Stimulated activated memory B cell treated with anti-CD40 and anti-IgM and Interleukin-4, amounts not matched to agents 10 μg/mL and 1 μg/mL and 100 μg/mL, for 72 hours (primary cell): ENCODE results near the gene CKS2.
"Not testable (repeated sequence)": the region's sequence is repeated elsewhere in the genome, so short reads cannot be mapped to it uniquely, and the experiment has no call there.

Experiments used
- ATAC-seq: fragments of 150-1000 bp; cut with Tn5 transposase; 2 replicates; pipeline ENCODE4 v1.10.0; 2021
- H3K27ac Mint-ChIP-seq: one replicate; pipeline ENCODE4 v1.8.0; 2022; ENCODE audit warnings: mild to moderate bottlenecking, mixed read lengths
- H3K27me3 Mint-ChIP-seq: one replicate; pipeline ENCODE4 v1.8.0; 2022; ENCODE audit warnings: mixed read lengths
- H3K36me3 Mint-ChIP-seq: one replicate; pipeline ENCODE4 v1.8.0; 2022; ENCODE audit warnings: mixed read lengths
- H3K4me1 Mint-ChIP-seq: one replicate; pipeline ENCODE4 v1.8.0; 2022; ENCODE audit warnings: mixed read lengths
- H3K4me3 Mint-ChIP-seq: one replicate; pipeline ENCODE4 v1.8.0; 2022; ENCODE audit warnings: mild to moderate bottlenecking, moderate library complexity, mixed read lengths
- H3K9me3 Mint-ChIP-seq: one replicate; pipeline ENCODE4 v1.8.0; 2022; ENCODE audit warnings: mixed read lengths

Gene CKS2

DNA sequence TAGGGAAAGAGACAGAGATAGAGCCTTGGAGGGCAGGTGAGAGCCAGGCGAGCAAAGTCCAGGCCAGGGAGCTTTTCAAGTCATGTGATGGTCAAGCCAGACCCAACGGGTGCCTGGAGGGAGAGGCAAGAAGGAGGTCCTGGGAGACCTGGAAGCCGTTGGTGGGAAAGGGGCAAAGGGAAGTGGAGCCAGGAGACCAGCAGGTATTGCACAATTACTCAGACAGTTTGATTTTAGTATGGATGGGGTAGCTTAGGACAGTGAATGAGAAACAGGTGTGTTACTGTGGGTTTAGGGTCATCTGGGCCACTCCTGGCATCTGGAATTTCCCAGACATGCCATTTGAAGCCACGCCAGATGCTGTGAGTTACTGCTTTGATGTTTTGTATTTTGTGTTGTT is 12.4 kb downstream of the CKS2 start:
- H3K4me3 Mint-ChIP-seq = no peak overlapping the region
- H3K36me3 Mint-ChIP-seq = peaks cover 13% of the 10 kb centered on the region
- H3K27ac Mint-ChIP-seq = peak overlapping the region; percentile 21
- no peak for ATAC-seq
- H3K4me1 Mint-ChIP-seq = peaks cover 33% of the 10 kb centered on the region
- H3K9me3 Mint-ChIP-seq = no peaks in the 10 kb centered on the region
- no peaks in the 10 kb centered on the region for H3K27me3 Mint-ChIP-seq

DNA sequence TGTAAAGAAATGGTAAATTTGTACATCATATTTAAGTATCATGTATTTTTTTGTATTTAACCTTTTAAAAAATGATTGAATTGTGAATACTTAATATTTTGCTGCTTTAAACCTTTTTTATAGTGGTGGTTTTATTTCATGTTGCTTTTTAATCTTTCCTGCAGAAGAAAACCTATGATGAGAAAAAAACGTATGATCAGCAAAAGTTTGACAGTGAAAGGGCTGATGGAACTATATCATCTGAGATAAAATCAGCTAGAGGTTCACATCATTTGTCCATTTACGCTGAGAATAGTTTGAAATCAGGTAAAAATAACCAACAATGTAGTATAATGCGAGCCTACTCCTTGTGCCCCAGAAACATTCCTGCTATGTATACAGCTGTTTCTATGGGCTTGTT is 14.7 kb downstream of the CKS2 start:
- no peak for ATAC-seq
- Mint-ChIP-seq H3K4me3 (no peak overlapping the region), H3K36me3 (peaks cover 32% of the 10 kb centered on the region), H3K4me1 (peaks cover 20% of the 10 kb centered on the region), H3K27ac (no peak overlapping the region), H3K27me3 (no peaks in the 10 kb centered on the region), H3K9me3 (no peaks in the 10 kb centered on the region)

DNA sequence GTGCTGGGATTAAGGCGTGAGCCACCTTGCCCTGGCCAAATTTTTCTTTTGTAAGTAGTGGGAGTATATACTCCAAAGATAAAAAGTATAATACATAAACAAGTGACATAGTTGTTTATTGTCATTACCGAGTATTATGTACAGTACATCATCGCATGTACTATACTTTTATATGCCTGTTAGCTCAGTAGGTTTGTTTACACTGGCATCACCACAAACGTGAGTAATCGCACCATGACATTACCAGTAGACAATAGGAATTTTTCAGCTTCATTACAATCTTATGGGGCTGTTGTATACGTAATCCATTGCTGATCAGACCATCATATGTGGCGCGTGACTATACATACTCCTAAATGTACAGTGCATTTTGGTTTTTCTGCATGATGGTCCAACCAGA is 17.1 kb downstream of the CKS2 start:
- Mint-ChIP-seq H3K36me3 (peaks cover 34% of the 10 kb centered on the region), H3K27ac (no peak overlapping the region), H3K27me3 (no peaks in the 10 kb centered on the region)

DNA sequence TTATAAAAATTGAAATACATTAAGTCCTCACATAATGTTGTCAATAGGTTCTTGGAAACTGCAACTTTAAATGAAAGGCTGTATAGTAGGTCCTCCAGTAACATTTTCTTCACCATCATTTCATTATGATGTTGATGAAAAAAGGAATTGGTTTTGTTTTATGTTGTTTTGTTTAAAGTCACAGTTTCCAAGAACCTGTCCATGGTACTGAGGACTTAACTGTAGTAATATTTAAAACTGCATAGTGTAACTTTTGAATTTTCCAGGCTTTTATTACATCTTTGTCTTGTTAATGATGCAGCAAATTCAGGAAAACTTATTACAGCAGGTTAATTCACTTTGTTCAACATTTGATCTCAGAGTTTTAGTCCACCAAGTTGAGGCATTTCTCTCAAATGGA is 18.9 kb downstream of the CKS2 start:
- Mint-ChIP-seq H3K4me1 (no peaks in the 10 kb centered on the region), H3K27me3 (no peaks in the 10 kb centered on the region), H3K4me3 (no peak overlapping the region), H3K36me3 (peaks cover 45% of the 10 kb centered on the region), H3K9me3 (no peaks in the 10 kb centered on the region), H3K27ac (no peak overlapping the region)
- ATAC-seq = no peak

More for the DNA sequence above, 17.1 kb downstream of the CKS2 start:
- no peak for ATAC-seq
- Mint-ChIP-seq H3K9me3 (no peaks in the 10 kb centered on the region), H3K4me1 (peaks cover 12% of the 10 kb centered on the region), H3K4me3 (no peak overlapping the region)

DNA sequence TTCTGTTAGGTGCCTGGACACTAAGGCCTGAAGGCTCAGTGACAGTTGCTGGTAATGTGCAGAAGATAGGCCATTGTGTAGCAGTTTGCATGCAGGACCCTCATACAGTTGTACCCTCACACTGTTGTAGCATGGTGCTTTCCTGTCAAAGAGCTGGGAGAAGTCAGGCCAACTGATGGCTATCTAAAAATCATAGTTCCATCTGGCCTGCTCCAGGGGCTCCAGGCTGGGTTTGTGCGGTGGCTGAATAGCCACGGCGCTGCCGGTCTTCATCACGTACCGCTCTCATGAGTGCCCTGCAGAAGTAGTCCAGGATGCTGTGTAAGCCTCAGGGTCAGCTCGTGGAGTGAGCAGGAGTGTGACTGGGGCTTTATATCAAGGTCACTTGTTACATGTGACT is 19.5 kb downstream of the CKS2 start:
- no peaks in the 10 kb centered on the region for H3K4me1 Mint-ChIP-seq
- H3K27me3 Mint-ChIP-seq = no peaks in the 10 kb centered on the region
- no peaks in the 10 kb centered on the region for H3K9me3 Mint-ChIP-seq
- H3K36me3 Mint-ChIP-seq = peaks cover 48% of the 10 kb centered on the region
- no peak overlapping the region for H3K4me3 Mint-ChIP-seq
- H3K27ac Mint-ChIP-seq = no peak overlapping the region
- no peak for ATAC-seq

DNA sequence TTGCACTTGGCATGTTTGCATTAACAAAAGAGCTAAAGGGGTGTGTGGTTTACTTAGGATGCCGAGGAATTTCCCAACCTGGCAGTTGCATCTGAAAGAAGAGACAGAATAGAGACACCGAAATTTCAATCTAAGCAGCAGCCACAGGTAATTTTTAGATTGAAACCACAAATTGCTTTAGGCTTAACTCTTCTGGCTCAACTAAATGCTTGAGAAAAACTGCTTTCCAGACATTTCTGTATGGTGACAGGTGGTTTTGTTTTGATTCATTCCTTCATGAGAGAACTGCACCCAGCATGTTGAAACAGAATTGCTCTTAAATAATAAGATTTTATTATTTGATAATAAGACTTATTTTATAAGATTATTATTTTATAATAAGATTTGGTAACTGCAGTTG is 28.8 kb downstream of the CKS2 start:
- no peak for ATAC-seq
- H3K27ac Mint-ChIP-seq = no peak overlapping the region

DNA sequence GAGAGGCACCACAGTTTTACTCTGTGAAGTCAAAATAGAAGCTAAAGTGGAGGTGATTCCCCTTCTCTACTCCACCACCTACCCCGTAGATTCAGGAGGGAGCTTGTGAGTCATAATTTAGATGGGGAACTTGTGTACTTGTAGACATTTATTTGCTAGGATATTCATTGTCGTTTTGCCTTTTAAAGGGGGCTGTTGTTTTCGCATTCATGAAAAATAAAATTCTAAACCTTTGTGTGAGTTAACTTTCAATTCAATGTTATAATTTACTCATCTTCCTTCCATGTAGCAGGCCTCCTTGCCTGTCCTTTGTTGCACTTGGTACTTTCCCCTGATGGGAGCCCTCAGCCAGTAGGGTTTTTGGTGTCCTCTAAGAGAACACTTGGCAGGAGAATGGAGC is 29.3 kb downstream of the CKS2 start:
- ATAC-seq = peak; percentile 50
- Mint-ChIP-seq H3K4me3 (no peak overlapping the region), H3K4me1 (peaks cover 7% of the 10 kb centered on the region), H3K9me3 (no peaks in the 10 kb centered on the region), H3K27ac (peak overlapping the region; percentile 21), H3K27me3 (no peaks in the 10 kb centered on the region), H3K36me3 (peaks cover 82% of the 10 kb centered on the region)

More for the DNA sequence above, 28.8 kb downstream of the CKS2 start:
- H3K9me3 Mint-ChIP-seq = no peaks in the 10 kb centered on the region
- H3K27me3 Mint-ChIP-seq = no peaks in the 10 kb centered on the region
- no peak overlapping the region for H3K4me3 Mint-ChIP-seq
- H3K4me1 Mint-ChIP-seq = peaks cover 7% of the 10 kb centered on the region
- H3K36me3 Mint-ChIP-seq = peaks cover 78% of the 10 kb centered on the region

DNA sequence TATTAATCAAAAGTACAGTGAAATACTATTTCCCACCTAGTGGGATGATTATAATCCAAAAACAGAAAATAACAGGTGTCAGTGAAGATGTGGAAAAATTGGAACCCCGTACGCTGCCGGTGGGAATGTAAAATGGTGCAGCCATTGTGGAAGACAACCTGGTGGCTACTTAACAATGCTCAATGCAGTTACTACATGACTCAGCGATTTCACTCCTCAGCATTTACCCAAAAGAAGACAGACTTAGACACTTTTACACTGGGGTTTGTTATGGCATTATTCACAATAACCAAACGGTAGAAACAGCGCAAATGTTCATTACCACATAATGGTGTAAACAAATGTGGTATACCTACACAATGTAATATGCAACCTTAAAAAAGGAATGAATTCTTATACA is 31.2 kb downstream of the CKS2 start:
- Mint-ChIP-seq H3K4me1 (peaks cover 7% of the 10 kb centered on the region), H3K9me3 (no peaks in the 10 kb centered on the region), H3K36me3 (peaks cover 88% of the 10 kb centered on the region), H3K27me3 (no peaks in the 10 kb centered on the region), H3K4me3 (no peak overlapping the region), H3K27ac (no peak overlapping the region)
- ATAC-seq = no peak

DNA sequence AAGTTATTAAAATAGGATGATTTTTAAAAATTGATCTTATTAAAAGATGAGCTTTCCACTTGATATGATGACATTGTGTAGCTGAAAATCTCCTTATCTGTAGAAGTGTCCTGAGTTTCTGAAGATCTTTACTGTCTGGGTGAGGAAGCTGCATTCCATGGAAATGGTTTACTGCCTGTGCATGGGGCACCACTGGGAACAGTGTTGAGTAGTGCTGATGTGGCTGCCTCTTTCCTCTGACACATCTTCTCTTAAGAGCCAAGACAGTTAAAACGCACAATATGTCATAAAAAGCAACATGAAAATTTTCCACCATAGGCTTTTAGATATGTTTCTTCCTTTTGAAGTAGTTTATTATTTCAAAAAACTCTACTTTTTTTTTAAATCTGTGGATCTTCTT is 32.0 kb downstream of the CKS2 start:
- H3K4me1 Mint-ChIP-seq = peaks cover 7% of the 10 kb centered on the region
- no peak overlapping the region for H3K4me3 Mint-ChIP-seq
- H3K27me3 Mint-ChIP-seq = no peaks in the 10 kb centered on the region
- peaks cover 88% of the 10 kb centered on the region for H3K36me3 Mint-ChIP-seq
- no peaks in the 10 kb centered on the region for H3K9me3 Mint-ChIP-seq
- no peak for ATAC-seq
- H3K27ac Mint-ChIP-seq = no peak overlapping the region

DNA sequence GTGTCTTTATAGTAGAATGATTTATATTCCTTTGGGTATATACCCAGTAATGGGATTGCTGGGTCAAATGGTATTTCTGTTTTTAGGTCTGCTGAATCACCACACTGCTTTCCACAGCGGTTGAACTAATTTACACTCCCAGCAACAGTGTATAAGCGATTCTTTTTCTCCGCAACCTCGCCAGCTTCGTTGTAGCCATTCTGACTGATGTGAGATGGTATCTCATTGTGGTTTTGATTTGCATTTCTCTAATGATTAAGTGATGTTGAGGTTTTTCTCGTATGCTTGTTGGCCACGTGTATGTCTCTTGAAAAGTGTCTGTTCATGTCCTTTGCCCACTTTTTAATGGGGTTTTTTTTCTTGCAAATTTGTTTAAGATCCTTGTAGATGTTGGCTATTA is 32.8 kb downstream of the CKS2 start:
- not testable (repeated sequence) for H3K27me3 Mint-ChIP-seq, H3K9me3 Mint-ChIP-seq, H3K4me1 Mint-ChIP-seq, H3K4me3 Mint-ChIP-seq, ATAC-seq, H3K27ac Mint-ChIP-seq
- peaks cover 90% of the 10 kb centered on the region for H3K36me3 Mint-ChIP-seq

DNA sequence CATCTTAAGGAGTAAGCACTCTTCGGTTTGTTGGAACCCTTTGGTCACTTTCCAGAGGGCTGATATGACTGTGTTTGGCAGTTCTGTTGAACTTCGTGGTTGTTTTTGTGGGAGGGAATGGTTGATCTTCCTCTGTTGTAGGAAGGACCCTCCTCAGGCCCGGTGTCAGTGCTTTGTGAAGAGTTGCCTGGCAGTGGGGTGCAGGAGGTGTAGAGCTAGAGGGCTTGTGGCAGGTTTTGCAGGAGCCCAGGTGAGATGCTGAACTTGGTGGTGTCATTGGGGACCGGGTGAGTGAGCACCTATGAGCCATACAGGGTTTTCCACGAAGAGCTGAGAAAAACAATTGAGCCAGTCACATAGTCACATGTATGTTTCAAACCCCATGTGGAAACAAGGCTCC is 34.5 kb downstream of the CKS2 start:
- Mint-ChIP-seq H3K4me3 (no peak overlapping the region), H3K4me1 (peaks cover 3% of the 10 kb centered on the region), H3K27ac (no peak overlapping the region), H3K36me3 (peaks cover 98% of the 10 kb centered on the region), H3K9me3 (no peaks in the 10 kb centered on the region), H3K27me3 (no peaks in the 10 kb centered on the region)
- no peak for ATAC-seq

DNA sequence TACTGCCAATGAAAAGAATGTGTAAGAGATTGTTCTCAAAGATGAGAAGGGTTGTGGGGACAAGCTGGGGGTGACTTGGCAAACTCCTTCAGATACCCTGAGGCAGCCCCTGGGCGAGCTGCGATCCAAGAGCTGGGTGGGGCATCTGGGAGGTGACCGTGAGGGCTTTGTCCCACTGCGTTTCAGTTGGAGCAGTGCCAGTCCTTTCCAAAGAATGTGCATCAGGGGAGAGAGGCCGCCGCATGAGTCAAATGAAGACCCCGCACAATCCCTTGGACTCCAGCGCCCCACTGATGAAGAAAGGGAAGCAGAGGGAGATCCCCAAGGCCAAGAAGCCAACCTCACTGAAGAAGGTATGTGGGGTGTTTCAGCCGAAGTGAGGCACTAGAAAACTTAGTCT is 35.7 kb downstream of the CKS2 start:
- H3K4me3 Mint-ChIP-seq = no peak overlapping the region
- H3K27me3 Mint-ChIP-seq = no peaks in the 10 kb centered on the region
- peaks cover 98% of the 10 kb centered on the region for H3K36me3 Mint-ChIP-seq
- ATAC-seq = no peak
- no peaks in the 10 kb centered on the region for H3K9me3 Mint-ChIP-seq
- no peak overlapping the region for H3K27ac Mint-ChIP-seq
- peaks cover 5% of the 10 kb centered on the region for H3K4me1 Mint-ChIP-seq

DNA sequence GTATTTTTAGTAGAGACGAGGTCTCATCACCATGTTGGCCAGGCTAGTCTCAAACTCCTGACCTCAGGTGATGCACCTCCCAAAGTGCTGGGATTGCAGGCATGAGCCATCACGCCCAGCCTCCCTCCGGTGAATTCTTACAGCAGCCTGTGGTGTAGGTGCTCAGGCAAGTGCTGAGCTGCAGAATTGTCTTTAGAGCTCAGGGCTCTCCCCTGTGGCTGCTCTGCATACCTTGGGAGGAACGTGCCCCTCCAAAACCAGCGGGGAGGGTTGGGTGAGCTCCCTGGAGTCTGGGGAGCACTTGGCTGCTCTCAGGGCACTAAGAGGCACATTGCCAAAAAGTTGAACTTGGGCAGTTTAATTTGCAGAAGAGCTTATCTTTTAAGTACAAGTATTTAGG is 36.7 kb downstream of the CKS2 start:
- ATAC-seq = no peak
- H3K27ac Mint-ChIP-seq = no peak overlapping the region
- H3K4me1 Mint-ChIP-seq = peaks cover 10% of the 10 kb centered on the region
- no peak overlapping the region for H3K4me3 Mint-ChIP-seq
- H3K27me3 Mint-ChIP-seq = no peaks in the 10 kb centered on the region
- peaks cover 95% of the 10 kb centered on the region for H3K36me3 Mint-ChIP-seq
- H3K9me3 Mint-ChIP-seq = no peaks in the 10 kb centered on the region

DNA sequence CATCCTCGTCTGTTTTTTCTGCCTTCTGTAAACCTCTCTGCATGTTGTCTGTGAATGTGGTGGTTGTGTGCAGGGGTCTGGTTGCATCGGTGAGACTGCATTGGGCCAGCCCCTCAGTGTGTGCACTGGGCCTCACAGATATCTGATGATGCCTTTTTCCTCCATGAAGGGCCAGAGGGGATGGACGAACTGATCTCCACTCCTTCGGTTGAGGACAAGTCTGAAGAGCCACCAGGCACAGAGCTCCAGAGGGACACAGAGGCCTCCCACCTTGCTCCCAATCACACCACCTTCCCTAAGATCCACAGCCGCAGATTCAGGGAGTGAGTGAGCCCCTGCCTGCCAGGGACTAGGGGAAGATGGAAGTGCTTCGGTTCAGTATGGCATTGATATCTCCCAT is 38.6 kb downstream of the CKS2 start:
- Mint-ChIP-seq H3K4me1 (peaks cover 10% of the 10 kb centered on the region), H3K4me3 (no peak overlapping the region), H3K27me3 (no peaks in the 10 kb centered on the region), H3K36me3 (peaks cover 88% of the 10 kb centered on the region), H3K27ac (no peak overlapping the region), H3K9me3 (no peaks in the 10 kb centered on the region)
- ATAC-seq = no peak

DNA sequence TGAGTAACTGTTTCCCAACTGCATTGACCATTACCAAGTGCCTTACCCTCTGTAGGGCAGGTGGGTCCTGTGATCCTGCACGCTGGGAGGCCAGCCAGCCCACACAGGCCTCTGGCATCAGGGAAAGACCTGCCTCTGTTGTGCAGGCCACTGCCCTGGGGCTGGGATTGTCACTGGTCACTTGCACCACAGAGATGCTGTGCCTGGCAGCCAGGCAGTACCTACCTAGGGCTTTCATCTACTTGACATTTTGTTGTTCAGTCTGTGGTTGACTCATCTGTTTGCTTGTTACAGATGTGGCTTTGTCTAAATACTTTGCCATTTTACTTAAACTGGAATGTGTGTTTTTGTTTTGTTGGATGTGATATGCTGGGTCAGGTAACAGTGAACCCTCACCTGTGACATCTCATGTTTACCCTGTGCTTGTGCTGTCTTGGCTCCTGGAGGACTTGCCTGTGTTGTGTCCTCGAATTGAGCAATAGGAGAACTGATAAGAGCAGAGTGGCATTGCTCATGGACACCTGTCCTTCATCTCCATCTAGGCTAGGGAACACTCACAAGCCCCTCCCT is 40.1 kb downstream of the CKS2 start:
- Mint-ChIP-seq H3K4me1 (peaks cover 10% of the 10 kb centered on the region), H3K27ac (peak overlapping the region; percentile 72), H3K27me3 (no peaks in the 10 kb centered on the region), H3K36me3 (peaks cover 88% of the 10 kb centered on the region), H3K4me3 (no peak overlapping the region), H3K9me3 (no peaks in the 10 kb centered on the region)
- no peak for ATAC-seq

DNA sequence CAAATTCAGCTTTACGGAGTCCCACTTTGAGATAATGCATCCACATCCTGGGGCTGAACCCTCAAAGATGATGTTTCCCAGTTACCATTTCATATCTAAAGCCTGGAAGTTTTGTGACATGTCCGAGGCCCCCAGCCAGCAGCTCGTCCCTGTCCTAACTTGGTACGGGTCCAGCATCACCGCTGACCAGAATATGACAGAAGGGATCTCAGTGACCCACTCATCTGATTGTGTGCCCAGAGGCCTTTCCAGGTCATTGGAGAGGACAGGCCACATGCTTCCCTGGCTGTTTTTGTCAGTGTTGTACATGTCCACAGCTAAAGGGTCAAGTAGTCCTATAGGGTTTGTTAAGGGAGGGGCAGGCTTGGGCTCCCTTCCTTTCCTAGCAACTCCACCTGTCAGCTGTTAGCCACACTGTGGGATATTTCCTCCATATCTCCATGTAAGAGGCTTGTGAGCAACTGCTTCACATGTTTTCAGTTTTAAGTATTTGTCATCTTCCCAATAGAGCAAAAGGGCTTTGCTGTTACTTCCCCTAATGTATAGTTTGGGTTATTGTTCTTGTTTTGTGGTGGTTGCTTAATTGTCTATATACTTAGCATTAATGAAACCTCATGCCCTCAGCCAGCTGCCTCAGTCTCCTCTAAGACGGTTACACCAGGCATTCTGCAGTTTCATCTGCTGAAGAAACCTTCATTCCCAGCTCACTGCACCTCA is 40.7 kb downstream of the CKS2 start:
- Mint-ChIP-seq H3K9me3 (no peaks in the 10 kb centered on the region), H3K27me3 (no peaks in the 10 kb centered on the region), H3K36me3 (peaks cover 88% of the 10 kb centered on the region), H3K27ac (peak overlapping the region; percentile 72), H3K4me1 (peaks cover 10% of the 10 kb centered on the region), H3K4me3 (no peak overlapping the region)
- no peak for ATAC-seq
